C4-2B (cell line): Measurements from ENCODE around the gene PTMS.

ENCODE experiments used
- H3K27ac ChIP-seq: fragments of 450-650 bp; 2 replicates; pipeline ENCODE4 v1.5.1; 2017
- CTCF ChIP-seq: fragments of 450-650 bp; conservative IDR thresholded peaks from 2 replicates; pipeline ENCODE4 v1.5.1; 2017; ENCODE audit warnings: mild to moderate bottlenecking
- ZFX ChIP-seq: fragments of 450-650 bp; IDR thresholded peaks from 2 replicates; pipeline ENCODE4 v1.6.1; 2017

PTMS gene

GRCh38 chr12:6792522-6793201, 26.5 kb downstream of the PTMS start:
- TF ChIP-seq CTCF (no peak), ZFX (no peak)
- H3K27ac ChIP-seq = no peak overlapping the region

- TF ChIP-seq CTCF (no peak), ZFX (no peak)
- no peak overlapping the region for H3K27ac ChIP-seq
Measured at GRCh38 chr12:6795088-6795487, 28.9 kb downstream of the PTMS start.

GRCh38 chr12:6796576-6796975, 30.4 kb downstream of the PTMS start:
- H3K27ac ChIP-seq = no peak overlapping the region
- TF ChIP-seq CTCF (no peak), ZFX (no peak)

- TF ChIP-seq ZFX = no peak
- no peak for TF ChIP-seq CTCF
- no peak overlapping the region for H3K27ac ChIP-seq
Measured at GRCh38 chr12:6799147-6799546, 33.0 kb downstream of the PTMS start.

GRCh38 chr12:6807170-6807569, 41.0 kb downstream of the PTMS start:
- no peak for TF ChIP-seq ZFX
- no peak for TF ChIP-seq CTCF
- no peak overlapping the region for H3K27ac ChIP-seq

GRCh38 chr12:6809056-6809455, 42.9 kb downstream of the PTMS start:
- no peak overlapping the region for H3K27ac ChIP-seq

GRCh38 chr12:6810758-6811157, 44.6 kb downstream of the PTMS start:
- no peak overlapping the region for H3K27ac ChIP-seq
- TF ChIP-seq CTCF (no peak), ZFX (no peak)

More at GRCh38 chr12:6809056-6809455, 42.9 kb downstream of the PTMS start:
- TF ChIP-seq CTCF (no peak), ZFX (no peak)
